Measurements from ENCODE around the gene ADAMTSL3. TPM values are rescaled to one million over a fixed set of nuclear protein-coding genes. Genes with fewer than 3 reads are reported as not detected.
A peak's percentile ranks its signal among the peaks of the same experiment; 100 is the strongest.

ADAMTSL3 gene
- total and polyA plus RNA-seq, 7 donors: 0.60 to 40.7 (median 32.6) TPM; not detected in 1

DNA sequence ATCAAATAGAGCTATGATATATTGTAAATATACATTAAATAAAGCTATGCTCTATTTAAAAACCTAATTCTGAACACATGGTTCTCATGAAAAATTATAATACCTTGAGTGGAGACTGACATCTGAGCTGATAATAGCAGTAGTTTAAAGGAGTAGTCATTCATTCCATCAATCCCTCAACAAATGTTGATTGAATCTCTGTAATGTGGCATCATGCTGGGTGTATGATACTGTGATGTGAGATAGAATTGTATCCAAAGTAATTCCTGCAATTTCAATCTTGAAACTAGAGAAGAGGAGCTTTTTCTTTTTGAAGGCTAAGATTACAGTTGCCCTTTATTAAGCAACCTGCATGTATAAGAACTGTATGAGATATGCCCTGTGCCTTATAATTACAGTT, 63.1 kb downstream of the ADAMTSL3 start:
- intact Hi-C loops (cut with DNase I): no loop called here
- TF ChIP-seq POLR2AphosphoS5 (IDR thresholded peaks at IDR 0.05) (no peak), EP300 (IDR thresholded peaks at IDR 0.05) (no peak), POLR2A (IDR thresholded peaks at IDR 0.05) (no peak)
- TF ChIP-seq, protein P1, sequence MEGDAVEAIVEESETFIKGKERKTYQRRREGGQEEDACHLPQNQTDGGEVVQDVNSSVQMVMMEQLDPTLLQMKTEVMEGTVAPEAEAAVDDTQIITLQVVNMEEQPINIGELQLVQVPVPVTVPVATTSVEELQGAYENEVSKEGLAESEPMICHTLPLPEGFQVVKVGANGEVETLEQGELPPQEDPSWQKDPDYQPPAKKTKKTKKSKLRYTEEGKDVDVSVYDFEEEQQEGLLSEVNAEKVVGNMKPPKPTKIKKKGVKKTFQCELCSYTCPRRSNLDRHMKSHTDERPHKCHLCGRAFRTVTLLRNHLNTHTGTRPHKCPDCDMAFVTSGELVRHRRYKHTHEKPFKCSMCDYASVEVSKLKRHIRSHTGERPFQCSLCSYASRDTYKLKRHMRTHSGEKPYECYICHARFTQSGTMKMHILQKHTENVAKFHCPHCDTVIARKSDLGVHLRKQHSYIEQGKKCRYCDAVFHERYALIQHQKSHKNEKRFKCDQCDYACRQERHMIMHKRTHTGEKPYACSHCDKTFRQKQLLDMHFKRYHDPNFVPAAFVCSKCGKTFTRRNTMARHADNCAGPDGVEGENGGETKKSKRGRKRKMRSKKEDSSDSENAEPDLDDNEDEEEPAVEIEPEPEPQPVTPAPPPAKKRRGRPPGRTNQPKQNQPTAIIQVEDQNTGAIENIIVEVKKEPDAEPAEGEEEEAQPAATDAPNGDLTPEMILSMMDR (IDR thresholded peaks at IDR 0.05): no peak
- Histone ChIP-seq H3K27me3 (no peaks in the 10 kb centered on the region), H3K9me3 (no peaks in the 10 kb centered on the region), H3K4me3 (no peak overlapping the region), H3K27ac (no peak overlapping the region), H3K36me3 (no peaks in the 10 kb centered on the region), H3K4me1 (peaks cover 0 to 29% (median 14%) of the 10 kb centered on the region in 4 donors)
- no peak for DNase-seq

DNA sequence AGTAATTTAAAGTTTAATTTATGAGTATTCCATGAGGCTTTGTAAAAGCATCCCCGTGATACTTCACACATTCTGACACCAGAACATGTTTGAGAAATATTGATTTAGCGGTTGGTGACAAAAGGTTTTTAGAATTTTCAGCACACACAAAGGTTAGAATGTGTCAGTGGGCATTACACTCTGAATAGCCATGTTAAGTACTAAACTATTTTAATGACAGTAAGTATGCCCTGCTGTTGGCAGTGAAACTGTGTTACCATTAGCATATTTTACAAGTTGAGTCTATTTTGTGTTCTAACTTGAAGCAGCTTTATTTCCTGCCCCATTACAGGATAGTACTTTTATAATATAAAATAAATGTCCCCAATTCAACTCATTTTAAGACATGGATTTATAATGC, 66.5 kb downstream of the ADAMTSL3 start:
- Histone ChIP-seq H3K27ac (peak overlapping the region in 2 of 4 donors; percentile 1 to 36), H3K4me3 (no peak overlapping the region), H3K27me3 (no peaks in the 10 kb centered on the region), H3K9me3 (no peaks in the 10 kb centered on the region), H3K4me1 (peaks cover 0 to 27% (median 16%) of the 10 kb centered on the region in 4 donors), H3K36me3 (no peaks in the 10 kb centered on the region)
- intact Hi-C loops (cut with DNase I): no loop called here
- 83 to 87% methylated on average over 2 of the region's 2 CpGs for WGBS, 2 donors
- no peak for DNase-seq
- TF ChIP-seq POLR2A (IDR thresholded peaks at IDR 0.05) (no peak), POLR2AphosphoS5 (IDR thresholded peaks at IDR 0.05) (no peak), EP300 (IDR thresholded peaks at IDR 0.05) (no peak)
- TF ChIP-seq, protein P1 (IDR thresholded peaks at IDR 0.05): no peak

DNA sequence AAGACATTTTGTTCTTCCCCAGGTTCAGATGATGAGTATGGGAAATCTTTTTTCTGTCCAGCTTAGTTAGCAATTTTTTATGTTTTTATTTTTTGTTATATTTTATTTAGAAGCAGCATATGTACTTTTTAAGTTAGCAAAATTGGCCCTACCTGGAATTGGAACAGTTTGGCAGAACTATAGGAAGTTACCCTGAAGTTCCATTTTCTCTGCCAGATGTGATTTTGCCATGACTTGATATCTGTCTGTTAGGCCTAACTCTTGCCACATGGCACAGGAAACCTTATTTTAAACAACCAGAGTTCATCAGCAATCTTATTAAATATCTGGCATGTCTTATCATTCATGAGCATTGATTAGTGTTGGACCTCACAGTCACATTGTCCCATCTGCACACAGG, 67.1 kb downstream of the ADAMTSL3 start:
- no peaks in the 10 kb centered on the region for H3K36me3 ChIP-seq
- peak overlapping the region in 1 of 4 donors; percentile 1 for H3K27ac ChIP-seq
- no peaks in the 10 kb centered on the region for H3K9me3 ChIP-seq
- no peak for DNase-seq
- intact Hi-C loops (cut with DNase I): no loop called here
- H3K4me1 ChIP-seq: peaks cover 0 to 25% (median 16%) of the 10 kb centered on the region in 4 donors
- TF ChIP-seq POLR2AphosphoS5 (IDR thresholded peaks at IDR 0.05): no peak
- no peaks in the 10 kb centered on the region for H3K27me3 ChIP-seq
- no peak overlapping the region for H3K4me3 ChIP-seq

DNA sequence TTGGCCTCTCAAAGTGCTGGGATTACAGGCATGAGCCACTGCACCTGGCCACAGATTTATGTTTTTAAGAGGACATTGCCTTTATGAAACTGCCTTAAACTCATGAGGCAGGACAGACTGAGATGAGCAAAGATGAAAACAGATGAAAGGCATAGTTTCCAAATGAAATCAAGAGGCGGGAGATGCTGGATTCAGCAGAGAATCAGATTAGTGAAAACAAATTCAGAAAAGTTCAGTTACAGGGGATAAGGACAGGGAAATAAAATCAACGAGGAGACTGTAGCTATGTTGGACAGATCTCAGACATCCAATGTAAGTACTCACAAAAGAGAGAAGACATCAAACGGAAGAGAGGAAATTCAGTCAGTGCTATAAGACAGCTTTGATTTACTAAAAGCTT, 68.1 kb downstream of the ADAMTSL3 start:
- Histone ChIP-seq H3K9me3 (no peaks in the 10 kb centered on the region), H3K27me3 (no peaks in the 10 kb centered on the region), H3K36me3 (no peaks in the 10 kb centered on the region), H3K27ac (no peak overlapping the region), H3K4me3 (no peak overlapping the region), H3K4me1 (peaks cover 0 to 25% (median 16%) of the 10 kb centered on the region in 4 donors)
- TF ChIP-seq EP300 (IDR thresholded peaks at IDR 0.05) (no peak), POLR2A (IDR thresholded peaks at IDR 0.05) (no peak), POLR2AphosphoS5 (IDR thresholded peaks at IDR 0.05) (no peak)
- TF ChIP-seq, protein P1 (IDR thresholded peaks at IDR 0.05): no peak
- intact Hi-C loops (cut with DNase I): no loop called here
- WGBS, 2 donors: 71% methylated on average over 3 of the region's 3 CpGs
- DNase-seq: no peak

DNA sequence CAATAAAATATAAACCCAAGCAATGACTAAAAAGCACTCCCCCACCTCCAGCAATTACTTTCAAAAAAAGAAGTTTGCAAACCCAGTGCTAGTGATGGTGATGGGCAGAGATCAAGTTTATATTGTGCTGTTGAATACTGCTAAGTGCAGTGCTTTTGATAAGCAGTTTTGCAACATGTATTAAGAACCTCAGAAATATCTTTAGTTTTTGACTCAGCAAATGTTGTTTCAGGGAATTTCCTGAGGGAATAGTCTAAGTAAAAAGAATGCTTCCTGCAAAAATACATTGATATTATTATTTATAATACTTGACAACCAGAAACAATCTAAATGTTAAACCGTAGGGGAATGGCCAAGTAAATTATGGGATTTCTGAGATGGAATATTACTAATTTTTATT, 69.3 kb downstream of the ADAMTSL3 start:
- Histone ChIP-seq H3K27me3 (no peaks in the 10 kb centered on the region), H3K4me3 (no peak overlapping the region), H3K9me3 (no peaks in the 10 kb centered on the region), H3K36me3 (no peaks in the 10 kb centered on the region), H3K4me1 (peaks cover 0 to 22% (median 15%) of the 10 kb centered on the region in 4 donors), H3K27ac (no peak overlapping the region)
- DNase-seq: no peak
- 63 to 69% methylated on average over 1 of the region's 1 CpG for whole genome bisulfite sequencing, 2 donors
- intact Hi-C loops (cut with DNase I): no loop called here
- TF ChIP-seq, protein P1 (IDR thresholded peaks at IDR 0.05): no peak
- TF ChIP-seq EP300 (IDR thresholded peaks at IDR 0.05): no peak
- TF ChIP-seq POLR2A (IDR thresholded peaks at IDR 0.05): no peak
- no peak for TF ChIP-seq POLR2AphosphoS5 (IDR thresholded peaks at IDR 0.05)

Data from sigmoid colon (tissue), 7 donors.